DLD1 (cell line): ENCODE measurements around the gene AKAP1.

ENCODE experiments used
- in situ Hi-C: cut with HindIII; loops from 2 replicates; pipeline ENCODE4 v1.10.0; 2017; ENCODE audit warnings: low sequenced_read_pairs

Gene AKAP1

GRCh38 chr17:57105591-57105990 lies 20.5 kb downstream of the AKAP1 start:
- in situ Hi-C loops, result loop anchor here (25.0 kb wide), 1 partner anchor 657 kb away; no protein-coding TSS in a partner anchor

DNA sequence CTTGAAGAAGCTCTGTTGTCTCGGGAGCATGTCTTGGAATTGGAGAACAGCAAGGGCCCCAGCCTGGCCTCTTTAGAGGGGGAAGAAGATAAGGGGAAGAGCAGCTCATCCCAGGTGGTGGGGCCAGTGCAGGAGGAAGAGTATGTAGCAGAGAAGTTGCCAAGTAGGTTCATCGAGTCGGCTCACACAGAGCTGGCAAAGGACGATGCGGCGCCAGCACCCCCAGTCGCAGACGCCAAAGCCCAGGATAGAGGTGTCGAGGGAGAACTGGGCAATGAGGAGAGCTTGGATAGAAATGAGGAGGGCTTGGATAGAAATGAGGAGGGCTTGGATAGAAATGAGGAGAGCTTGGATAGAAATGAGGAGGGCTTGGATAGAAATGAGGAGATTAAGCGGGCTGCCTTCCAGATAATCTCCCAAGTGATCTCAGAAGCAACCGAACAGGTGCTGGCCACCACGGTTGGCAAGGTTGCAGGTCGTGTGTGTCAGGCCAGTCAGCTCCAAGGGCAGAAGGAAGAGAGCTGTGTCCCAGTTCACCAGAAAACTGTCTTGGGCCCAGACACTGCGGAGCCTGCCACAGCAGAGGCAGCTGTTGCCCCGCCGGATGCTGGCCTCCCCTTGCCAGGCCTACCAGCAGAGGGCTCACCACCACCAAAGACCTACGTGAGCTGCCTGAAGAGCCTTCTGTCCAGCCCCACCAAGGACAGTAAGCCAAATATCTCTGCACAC lies 21.2 kb downstream of the AKAP1 start:
- in situ Hi-C loops, result loop anchor here (25.0 kb wide), 1 partner anchor 656 kb away; no protein-coding TSS in a partner anchor

- in situ Hi-C loops, result loop anchor here (25.0 kb wide), 1 partner anchor 655 kb away; no protein-coding TSS in a partner anchor
Measured at GRCh38 chr17:57106836-57107497, 21.9 kb downstream of the AKAP1 start.

DNA sequence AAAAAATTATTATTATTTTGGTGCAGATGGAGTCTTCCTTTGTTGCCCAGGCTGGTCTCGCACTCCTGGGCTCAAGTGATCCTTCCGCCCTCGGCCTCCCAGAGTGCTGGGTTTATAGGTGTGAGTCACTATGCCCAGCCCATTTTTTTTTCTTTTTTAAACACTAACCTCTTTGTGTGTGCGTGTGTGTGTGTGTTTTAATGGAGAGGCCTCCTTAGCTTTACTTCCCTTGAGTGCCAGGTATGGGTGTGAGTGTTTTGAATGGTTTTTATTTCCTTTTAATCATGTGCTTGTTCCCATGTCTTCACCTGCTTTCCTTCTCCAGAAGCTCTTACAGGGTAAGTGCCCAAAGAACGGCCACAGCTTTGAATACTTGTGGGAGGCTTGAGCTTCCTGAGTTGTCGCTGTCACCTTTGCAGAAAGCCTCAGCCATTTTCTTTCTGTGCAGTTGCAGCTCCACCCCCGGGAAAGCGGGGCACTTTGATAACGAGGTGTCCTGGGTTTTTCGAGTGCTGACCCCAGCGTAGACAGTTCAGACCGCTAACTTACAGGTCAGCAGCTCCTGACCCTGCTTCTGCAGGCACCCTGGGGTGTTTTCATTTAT lies 22.6 kb downstream of the AKAP1 start:
- in situ Hi-C loops, result loop anchor here (25.0 kb wide), 1 partner anchor 655 kb away; no protein-coding TSS in a partner anchor

DNA sequence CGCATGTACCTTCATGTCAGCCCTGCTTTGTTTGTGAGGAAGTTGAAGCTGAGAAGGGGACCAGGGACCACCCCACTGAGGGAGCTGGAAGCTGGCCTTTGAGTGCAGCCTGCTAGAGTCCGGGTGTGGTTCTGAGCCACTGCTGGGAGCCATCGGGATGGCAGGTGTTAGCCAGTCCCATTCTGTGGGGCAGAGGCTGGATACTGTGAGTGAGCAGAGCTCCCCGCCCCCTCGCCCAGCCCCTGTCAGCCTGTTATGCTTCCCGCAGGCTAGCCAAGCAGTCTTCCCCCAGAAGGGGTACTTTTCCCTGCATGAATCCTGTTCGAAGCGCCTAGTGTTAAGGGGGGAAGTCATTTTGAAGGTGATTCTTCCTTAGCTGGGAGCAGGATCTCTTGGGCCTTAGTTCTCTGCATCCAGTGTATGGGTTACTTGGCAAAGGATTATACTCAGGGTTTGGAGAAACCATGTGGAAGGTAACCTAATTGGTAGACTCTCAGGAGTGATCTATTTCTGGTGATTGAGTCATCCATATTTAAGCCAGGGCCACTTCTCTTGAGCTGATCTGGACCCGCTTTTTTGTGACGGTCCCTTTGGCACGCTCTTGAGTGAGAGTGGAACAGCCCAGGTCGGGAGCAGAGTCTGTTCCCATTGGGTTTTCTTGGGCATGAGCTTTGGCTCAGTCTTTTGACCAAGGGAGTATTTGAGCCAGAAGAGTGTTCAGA lies 23.8 kb downstream of the AKAP1 start:
- in situ Hi-C loops, result loop anchor here (25.0 kb wide), 1 partner anchor 653 kb away; no protein-coding TSS in a partner anchor

DNA sequence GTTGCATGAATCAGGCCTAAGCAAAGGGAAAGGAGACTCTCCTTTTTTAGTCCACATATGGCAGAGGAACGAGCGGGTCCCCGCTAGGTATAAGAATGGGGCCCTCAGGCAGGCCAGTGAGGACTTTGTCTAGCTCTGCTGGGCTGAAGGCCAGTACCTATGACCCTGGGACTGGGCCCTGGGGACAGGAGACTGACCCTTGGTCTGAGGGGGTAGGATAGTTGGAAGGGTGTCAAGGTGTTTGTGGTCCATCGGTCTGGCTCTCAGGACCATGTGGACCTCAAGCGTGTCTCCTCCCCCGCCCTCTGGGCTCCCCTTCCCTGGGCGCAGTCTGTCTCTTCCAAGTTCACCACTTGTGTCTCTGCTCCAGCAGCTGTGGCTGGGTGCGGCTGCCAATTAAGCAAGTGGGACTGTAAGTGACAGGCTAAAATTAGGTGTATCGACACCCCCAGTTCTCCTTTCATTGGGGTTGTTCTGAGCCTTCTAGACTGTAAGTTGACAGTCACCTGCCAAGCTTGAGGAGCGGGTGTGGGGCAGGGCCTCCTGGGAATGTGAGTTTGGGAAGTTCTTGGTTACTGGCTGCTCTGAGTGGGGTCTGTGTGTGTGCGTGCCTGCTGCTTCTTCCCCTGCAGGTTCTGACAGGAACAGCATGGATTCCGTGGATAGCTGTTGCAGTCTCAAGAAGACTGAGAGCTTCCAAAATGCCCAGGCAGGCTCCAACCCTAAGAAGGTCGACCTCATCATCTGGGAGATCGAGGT lies 24.5 kb downstream of the AKAP1 start:
- in situ Hi-C loops, result loop anchor here (25.0 kb wide), 1 partner anchor 653 kb away; no protein-coding TSS in a partner anchor

DNA sequence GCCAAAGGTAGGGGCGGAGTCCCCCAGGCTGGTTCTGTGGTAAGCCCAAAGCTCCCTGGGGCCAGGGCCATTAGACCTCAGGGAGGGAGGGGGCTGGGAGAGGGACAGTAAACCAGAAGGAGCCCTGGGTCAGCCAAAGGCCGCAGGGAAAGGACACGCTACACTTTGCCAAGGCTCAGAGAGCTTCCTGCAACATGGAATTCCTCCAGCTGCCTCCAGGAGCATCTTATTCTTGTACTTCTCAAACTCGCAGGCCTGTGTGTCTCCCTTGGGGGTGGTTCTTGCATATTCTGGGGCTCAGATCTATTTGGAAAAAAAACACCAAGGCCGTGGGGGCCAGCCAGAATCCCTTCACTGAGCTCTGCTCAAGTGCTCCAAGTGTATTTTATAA lies 25.1 kb downstream of the AKAP1 start:
- in situ Hi-C loops, result loop anchor here (25.0 kb wide), 1 partner anchor 652 kb away; no protein-coding TSS in a partner anchor

DNA sequence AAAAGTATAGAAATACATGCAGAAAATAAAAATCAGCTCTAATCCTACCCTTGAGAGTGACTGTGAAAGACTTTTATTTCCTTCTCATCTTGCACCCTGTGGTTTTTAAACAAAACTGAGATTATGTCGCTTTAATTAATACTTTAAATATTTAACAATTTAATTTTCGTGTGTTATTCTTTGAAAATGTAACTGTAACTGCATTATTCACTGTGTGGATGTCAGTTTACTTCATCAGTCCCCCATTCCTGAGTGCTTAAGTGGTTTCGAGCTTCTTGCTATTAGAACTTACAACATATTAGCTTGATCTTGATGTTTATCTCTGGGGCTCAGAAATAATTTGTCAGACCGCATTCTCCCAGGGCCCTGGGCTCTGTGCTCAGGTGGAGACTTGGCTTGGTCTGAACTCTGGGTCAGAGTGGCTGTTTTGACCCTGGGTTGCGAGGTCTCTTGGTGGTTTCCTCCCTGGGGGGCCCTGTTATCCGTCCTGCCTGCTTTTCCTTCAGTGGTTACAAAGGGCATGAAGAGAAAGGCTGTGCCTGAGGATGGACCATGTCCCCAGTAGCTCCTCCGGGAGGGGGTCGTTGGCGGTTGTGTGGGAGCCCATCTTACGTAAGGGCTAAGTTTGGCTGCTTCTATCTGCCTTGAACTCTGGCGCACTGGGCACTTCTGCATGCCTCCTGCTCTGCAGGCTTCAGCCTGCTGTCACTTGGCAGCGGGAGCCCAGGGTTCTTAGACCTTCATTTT lies 25.7 kb downstream of the AKAP1 start:
- in situ Hi-C loops, result loop anchor here (25.0 kb wide), 1 partner anchor 652 kb away; no protein-coding TSS in a partner anchor

GRCh38 chr17:57111386-57111785 lies 26.3 kb downstream of the AKAP1 start:
- in situ Hi-C loops, result loop anchor here (25.0 kb wide), 1 partner anchor 651 kb away; no protein-coding TSS in a partner anchor

- in situ Hi-C loops, result loop anchor here (25.0 kb wide), 1 partner anchor 649 kb away; no protein-coding TSS in a partner anchor
Measured at GRCh38 chr17:57113011-57113410, 28.0 kb downstream of the AKAP1 start.

DNA sequence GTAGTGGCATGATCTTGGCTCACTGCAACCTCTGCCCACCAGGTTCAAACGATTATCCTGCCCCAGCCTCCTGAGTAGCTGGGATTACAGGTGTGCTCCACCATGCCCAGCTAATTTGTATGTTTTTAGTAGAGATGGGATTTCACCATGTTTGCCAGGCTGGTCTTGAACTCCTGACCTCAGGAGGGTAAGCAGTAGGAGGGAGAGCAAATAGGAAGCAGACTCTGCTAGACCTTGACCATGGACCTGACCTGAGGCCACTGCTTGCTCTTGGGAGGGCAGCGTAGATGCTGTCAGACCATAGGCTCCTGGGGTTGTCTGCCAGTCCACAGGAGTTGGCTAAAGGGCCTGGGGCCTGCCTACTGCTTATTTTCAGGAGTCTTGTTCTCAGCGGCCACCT lies 28.6 kb downstream of the AKAP1 start:
- in situ Hi-C loops, result loop anchor here (25.0 kb wide), 1 partner anchor 649 kb away; no protein-coding TSS in a partner anchor

- in situ Hi-C loops, result loop anchor here (25.0 kb wide), 1 partner anchor 648 kb away; no protein-coding TSS in a partner anchor
Measured at GRCh38 chr17:57114085-57114673, 29.1 kb downstream of the AKAP1 start.

- in situ Hi-C loops, result loop anchor here (25.0 kb wide), 1 partner anchor 647 kb away; no protein-coding TSS in a partner anchor
Measured at GRCh38 chr17:57115377-57115776, 30.3 kb downstream of the AKAP1 start.

GRCh38 chr17:57115916-57116315 lies 30.9 kb downstream of the AKAP1 start:
- in situ Hi-C loops, result loop anchor here (25.0 kb wide), 1 partner anchor 646 kb away; no protein-coding TSS in a partner anchor

- in situ Hi-C loops, result loop anchor here (25.0 kb wide), 1 partner anchor 645 kb away; no protein-coding TSS in a partner anchor
Measured at GRCh38 chr17:57117798-57118197, 32.8 kb downstream of the AKAP1 start.

- in situ Hi-C loops, result loop anchor here (25.0 kb wide), 1 partner anchor 641 kb away; no protein-coding TSS in a partner anchor
Measured at GRCh38 chr17:57120814-57121213, 35.8 kb downstream of the AKAP1 start.

DNA sequence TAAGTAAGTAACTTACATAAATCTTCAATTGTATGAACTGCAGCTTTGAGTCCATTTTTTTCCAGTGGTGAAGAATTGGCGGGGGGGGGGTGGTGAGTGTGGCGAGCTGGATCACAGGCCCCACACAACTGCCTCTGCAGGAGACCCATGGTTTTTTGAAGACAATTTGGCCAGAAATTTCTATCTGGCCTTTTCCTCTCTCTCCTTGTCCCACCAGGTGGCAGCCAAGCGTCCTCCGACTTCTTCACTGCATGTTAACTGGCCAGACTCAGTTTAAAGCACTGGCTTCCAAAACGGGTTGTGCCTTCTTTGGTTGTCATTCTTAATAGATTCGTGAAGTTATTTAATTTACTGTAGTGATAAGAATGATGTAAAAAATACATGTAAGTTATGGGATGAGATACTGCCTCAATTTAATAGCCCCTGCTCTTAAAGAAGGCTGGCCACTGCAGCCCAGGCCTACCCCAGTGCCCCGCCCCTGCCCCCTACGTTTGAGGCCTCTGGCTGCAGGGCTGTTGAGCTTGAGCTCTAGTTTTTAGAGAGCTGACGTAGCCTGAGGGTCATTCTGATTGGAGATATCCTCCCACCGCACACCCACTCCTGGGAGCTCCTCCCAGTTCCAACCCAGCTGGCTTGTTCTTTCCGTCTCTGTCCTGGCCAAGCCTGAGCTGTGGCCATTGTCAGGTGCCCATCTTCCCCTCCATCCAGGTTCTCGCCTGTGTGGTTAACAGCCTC lies 36.4 kb downstream of the AKAP1 start:
- in situ Hi-C loops, result loop anchor here (25.0 kb wide), 1 partner anchor 641 kb away; no protein-coding TSS in a partner anchor

DNA sequence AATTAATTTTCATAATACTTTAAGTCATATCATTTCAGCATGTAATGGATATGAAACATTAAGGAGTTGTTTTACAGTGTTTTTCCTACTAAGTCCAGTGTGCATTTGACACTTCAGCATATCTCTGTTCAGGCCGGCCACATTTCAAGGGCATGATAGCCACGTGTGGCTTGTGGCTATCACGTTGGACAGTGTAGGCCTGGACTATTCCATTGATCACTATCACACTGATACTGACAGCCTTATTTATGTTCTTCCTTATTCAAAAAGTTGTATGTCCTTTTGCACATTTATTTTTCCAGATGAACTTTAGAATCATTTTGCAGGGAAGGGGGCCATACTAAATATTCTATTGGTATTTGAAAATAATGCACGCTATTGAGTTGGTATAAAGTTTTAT lies 39.0 kb downstream of the AKAP1 start:
- in situ Hi-C loops, result loop anchor here (25.0 kb wide), 1 partner anchor 638 kb away; no protein-coding TSS in a partner anchor
